HepG2 (cell line): ENCODE data around the gene ATP2B2. TPM values are rescaled to one million over a fixed set of nuclear protein-coding genes. Genes with fewer than 3 reads are reported as not detected.

Source experiments
- ATAC-seq: fragments of 200-7000 bp; cut with Tn5 transposase; 3 replicates; pipeline ENCODE4 v1.9.1; 2020; ENCODE audit warnings: mild to moderate bottlenecking, moderate library complexity
- BruUV-seq: library from RNA; stranded (reverse); fragments of 400-500 nt; replicated peaks from 2 replicates; lab custom pipeline; 2021; lab: Mats Ljungman, UMichigan
- CTCF ChIA-PET: fragments of 300-600 bp; formaldehyde crosslinking; extraction: SDS; loops from one replicate; lab custom pipeline; 2021; ENCODE audit warnings: low total read pairs, inconsistent platforms, low intra/inter-chr PET ratio; lab: Yijun Ruan, JAX
- POLR2A ChIA-PET: fragments of 350-600 bp; sonication (Branson Sonifier 250); formaldehyde crosslinking; loops from one replicate; lab custom pipeline; 2020; ENCODE audit warnings: antibody characterized with exemption, inconsistent platforms; lab: Yijun Ruan, JAX
- DNase-seq: peaks from one replicate; pipeline ENCODE4 v3.0.0-alpha.2; 2015; ENCODE audit warnings: low spot score
- FAIRE-seq: peaks from 3 replicates; lab custom pipeline; 2011; peaks lifted over from hg19 to GRCh38; lab: Jason Lieb, UNC
- H2AFZ ChIP-seq: one replicate; pipeline ENCODE4 v1.6.1; 2011; ENCODE audit warnings: low read length, inconsistent platforms
- H3K27ac ChIP-seq: fragments of 300-600 bp; 3 replicates; pipeline ENCODE4 v1.8.0; 2011; ENCODE audit warnings: mixed run types, mild to moderate bottlenecking, mixed read lengths, low read length, inconsistent platforms; ENCODE audit not compliant: insufficient read depth; ENCODE audit errors: extremely low read length
- H3K27me3 ChIP-seq, 2 experiments: fragments of 200-600 bp in 1 of 2; 2 replicates in 1 of 2; 3 replicates in 1 of 2; pipeline versions ENCODE4 v1.6.0 to v1.8.0; 2011; ENCODE audit warnings: low read length in 2 of 2, mild to moderate bottlenecking in 2 of 2, moderate library complexity in 2 of 2, inconsistent platforms in 1 of 2; ENCODE audit not compliant: insufficient read depth in 2 of 2, control insufficient read depth in 1 of 2
- H3K36me3 ChIP-seq, 2 experiments: fragments of 200-600 bp in 1 of 2; replicated peaks in 1 of 2; 2 replicates in 1 of 2; 3 replicates in 1 of 2; pipeline versions ENCODE4 v1.5.1 to v1.8.0; 2011; ENCODE audit warnings: low read length in 2 of 2, inconsistent platforms in 1 of 2; ENCODE audit not compliant: insufficient read depth in 2 of 2, control insufficient read depth in 1 of 2
- H3K4me1 ChIP-seq: 2 replicates; pipeline ENCODE4 v1.5.1; 2012; ENCODE audit warnings: low read length, inconsistent platforms; ENCODE audit not compliant: insufficient read depth
- H3K4me2 ChIP-seq: 2 replicates; pipeline ENCODE4 v1.6.0; 2011; ENCODE audit warnings: low read depth, low read length, inconsistent platforms
- H3K4me3 ChIP-seq, 3 experiments: fragments of 200-600 bp in 1 of 3; sonication (generic), shearing (Covaris generic) in 1 of 3; replicated peaks in 1 of 3; 2 replicates each; pipeline ENCODE4 v1.5.1; 2011 to 2016; ENCODE audit warnings: low read length in 3 of 3, inconsistent platforms in 2 of 3, low read depth in 2 of 3, mild to moderate bottlenecking in 2 of 3, control low read depth in 1 of 3, mixed read lengths in 1 of 3; ENCODE audit not compliant: insufficient read depth in 1 of 3
- H3K79me2 ChIP-seq: one replicate; pipeline ENCODE4 v1.6.1; 2011; ENCODE audit warnings: low read length, inconsistent platforms; ENCODE audit not compliant: insufficient read depth
- H3K9ac ChIP-seq: 2 replicates; pipeline ENCODE4 v1.6.0; 2011; ENCODE audit warnings: mild to moderate bottlenecking, low read depth, low read length, inconsistent platforms; ENCODE audit not compliant: insufficient read depth
- H3K9me3 ChIP-seq: 2 replicates; pipeline ENCODE4 v1.5.1; 2012; ENCODE audit warnings: mild to moderate bottlenecking, low read length
- H4K20me1 ChIP-seq: 2 replicates; pipeline ENCODE4 v1.6.0; 2011; ENCODE audit warnings: inconsistent platforms, mild to moderate bottlenecking, low read length, moderate library complexity; ENCODE audit not compliant: insufficient read depth
- ATF4 ChIP-seq, 2 experiments: fragments of 450-650 bp in 1 of 2; sonication (generic) in 1 of 2; formaldehyde crosslinking; IDR thresholded peaks; 2 replicates each; pipeline versions ENCODE4 v1.5.0 to v1.8.0; 2020 to 2022; ENCODE audit warnings: mild to moderate bottlenecking in 1 of 2, missing genetic modification reagents in 1 of 2
- BCLAF1 ChIP-seq: fragments of 450-650 bp; IDR thresholded peaks from 2 replicates; pipeline ENCODE4 v1.6.1; 2017; ENCODE audit warnings: mild to moderate bottlenecking
- ELF3 ChIP-seq: IDR thresholded peaks from 2 replicates; pipeline ENCODE4 v1.6.1; 2016; ENCODE audit warnings: missing genetic modification reagents, missing compliant biosample characterization
- IKZF1 ChIP-seq: fragments of 450-650 bp; IDR thresholded peaks from 2 replicates; pipeline ENCODE4 v1.7.1; 2016
- POLR2A ChIP-seq, 2 experiments: IDR thresholded peaks; 2 replicates each; pipeline ENCODE4 v1.6.1; 2011; ENCODE audit warnings: low read depth in 2 of 2, low read length in 2 of 2, mild to moderate bottlenecking in 1 of 2, moderate library complexity in 1 of 2; ENCODE audit not compliant: insufficient read depth in 1 of 2
- RBFOX2 ChIP-seq: fragments of 200-400 bp; formaldehyde crosslinking; IDR thresholded peaks from 2 replicates; pipeline ENCODE4 v1.6.1; 2017; ENCODE audit warnings: low read depth, mild to moderate bottlenecking, low read length
- RBM22 ChIP-seq: fragments of 200-400 bp; formaldehyde crosslinking; optimal IDR thresholded peaks from 2 replicates; pipeline ENCODE3; 2017; ENCODE audit warnings: mild to moderate bottlenecking, low read length, moderate library complexity
- SMYD3 ChIP-seq: sonication (generic); formaldehyde crosslinking; IDR thresholded peaks from 2 replicates; pipeline ENCODE4 v1.8.1; 2023; ENCODE audit warnings: mild to moderate bottlenecking, missing genetic modification reagents
- TEAD2 ChIP-seq: sonication (generic); formaldehyde crosslinking; IDR thresholded peaks from 2 replicates; pipeline ENCODE4 v1.9.0; 2021; ENCODE audit warnings: missing genetic modification reagents
- UBTF ChIP-seq: sonication (generic); formaldehyde crosslinking; IDR thresholded peaks from 2 replicates; pipeline ENCODE4 v1.4.0; 2020; ENCODE audit warnings: mild to moderate bottlenecking, missing genetic modification reagents
- ZBTB14 ChIP-seq: sonication (generic); formaldehyde crosslinking; IDR thresholded peaks from 2 replicates; pipeline ENCODE4 v1.4.0; 2020; ENCODE audit warnings: missing genetic modification reagents
- ZFP36L2 ChIP-seq: sonication (generic); formaldehyde crosslinking; IDR thresholded peaks from 2 replicates; pipeline ENCODE4 v1.4.0; 2020; ENCODE audit warnings: missing genetic modification reagents
- ZNF609 ChIP-seq: sonication (generic); formaldehyde crosslinking; IDR thresholded peaks from 2 replicates; pipeline ENCODE4 v1.4.0; 2020; ENCODE audit warnings: mild to moderate bottlenecking, missing genetic modification reagents, borderline replicate concordance
- WGBS: methylation state at CpG from one replicate; pipeline ENCODE4 v1.1.6; 2017; ENCODE audit warnings: low lambda C conversion rate; 5-methylcytosine and 5-hydroxymethylcytosine counted together
- in situ Hi-C: cut with HindIII; loops from 2 replicates; pipeline ENCODE4 v1.10.0; 2017; ENCODE audit warnings: low pct_unique_long_range_greater_than_20kb; ENCODE audit not compliant: extremely low pct_ligation_motif_present
- intact Hi-C: fragments of 100-400 bp; cut with micrococcal nuclease; formaldehyde crosslinking; loops from one replicate; pipeline ENCODE4 v1.10.0; 2022; ENCODE audit not compliant: unreplicated experiment
- polyA plus RNA-seq, 8 experiments: library from polyadenylated mRNA; depleted of rRNA in 3 of 8; stranded (reverse) in 7 of 8; unstranded in 1 of 8; fragments of >200 nt; fragmentation: Illumina TruSeq in 4 of 8; extraction: Trizol in 4 of 8; gene quantifications; 2 replicates each; pipeline versions ENCODE4 v1.2.1 to v1.2.3, GENCODE V29; 2011 to 2016; ENCODE audit warnings: low read depth in 4 of 8, missing spikeins in 1 of 8, mixed read lengths in 1 of 8; ENCODE audit not compliant: insufficient read depth in 1 of 8
- total RNA-seq, 5 experiments: library from RNA; depleted of rRNA; stranded (reverse); fragments of >200 nt; fragmentation: Illumina TruSeq; extraction: Trizol; gene quantifications; 2 replicates each; pipeline ENCODE4 v1.2.3, GENCODE V29; 2016; ENCODE audit warnings: low read depth in 1 of 5

Gene ATP2B2
- total and polyA plus RNA-seq, 2 of the 13 experiments (the other 11 are each of a cell fraction or from before 2014, with no cell fraction given), result 1.5 to 2.3 TPM

- ATAC-seq (no peak), FAIRE-seq (no peak), DNase-seq (no peak)
- H3K27me3 ChIP-seq, result no peaks in the 10 kb centered on the region
- H3K9ac ChIP-seq, result no peak overlapping the region
- CTCF ChIA-PET, result no interaction called here
- no TSS peak for BruUV-seq
- peaks cover 10% of the 10 kb centered on the region; the same call in 1 of the 2 replicates for H4K20me1 ChIP-seq
- intact Hi-C loops (no loop called here), in situ Hi-C loops (no loop called here)
- no peak overlapping the region for H3K4me2 ChIP-seq
- 95% methylated on average over 9 of the region's 9 CpGs for WGBS
- H3K79me2 ChIP-seq, result no peaks in the 10 kb centered on the region
- POLR2A ChIA-PET, result no interaction called here
- H3K9me3 ChIP-seq, result no peaks in the 10 kb centered on the region
- peaks cover 43 to 83% of the 10 kb centered on the region in 2 experiments for H3K36me3 ChIP-seq
- H3K27ac ChIP-seq, result no peak overlapping the region
- no peak overlapping the region for H3K4me3 ChIP-seq
- H3K4me1 ChIP-seq, result no peaks in the 10 kb centered on the region
- H2AFZ ChIP-seq, result no peak overlapping the region
- TF ChIP-seq ZFP36L2 (CRISPR knock-in tag), result no peak
- 0 out of 2 replicates have a peak, but pooled peaks have one; percentile 38 for TF ChIP-seq RBFOX2
- TF ChIP-seq ATF4 (CRISPR knock-in tag; IDR thresholded peaks at IDR 0.05), result no peak
- no peak for TF ChIP-seq ELF3 (CRISPR knock-in tag)
- TF ChIP-seq ZBTB14 (CRISPR knock-in tag), result no peak
- no peak for TF ChIP-seq TEAD2
- TF ChIP-seq RBM22, result peak; percentile 62
- no peak for TF ChIP-seq ZNF609 (CRISPR knock-in tag)
- no peak for TF ChIP-seq BCLAF1
- no peak for TF ChIP-seq UBTF (CRISPR knock-in tag)
- TF ChIP-seq SMYD3, result no peak
- no peak for TF ChIP-seq IKZF1
- TF ChIP-seq POLR2A (IDR thresholded peaks at IDR 0.05; ENCODE audit: insufficient read depth in 1 of 2, low read depth in 2 of 2, low read length in 2 of 2), result 0 out of 4 replicates have a peak, but pooled peaks of 1 of the 2 experiments have one; percentile 15
Observed at GRCh38 chr3:10303105-10303504, 202.3 kb downstream of the ATP2B2 start.
